ENCODE data around the gene HNRNPC. TPM values are rescaled to one million over a fixed set of nuclear protein-coding genes. Genes with fewer than 3 reads are reported as not detected.
"Not testable (repeated sequence)": the region's sequence is repeated elsewhere in the genome, so short reads cannot be mapped to it uniquely, and the experiment has no call there.

Gene HNRNPC
- total RNA-seq, 1 donor from 2014 or later, result 763 TPM

DNA sequence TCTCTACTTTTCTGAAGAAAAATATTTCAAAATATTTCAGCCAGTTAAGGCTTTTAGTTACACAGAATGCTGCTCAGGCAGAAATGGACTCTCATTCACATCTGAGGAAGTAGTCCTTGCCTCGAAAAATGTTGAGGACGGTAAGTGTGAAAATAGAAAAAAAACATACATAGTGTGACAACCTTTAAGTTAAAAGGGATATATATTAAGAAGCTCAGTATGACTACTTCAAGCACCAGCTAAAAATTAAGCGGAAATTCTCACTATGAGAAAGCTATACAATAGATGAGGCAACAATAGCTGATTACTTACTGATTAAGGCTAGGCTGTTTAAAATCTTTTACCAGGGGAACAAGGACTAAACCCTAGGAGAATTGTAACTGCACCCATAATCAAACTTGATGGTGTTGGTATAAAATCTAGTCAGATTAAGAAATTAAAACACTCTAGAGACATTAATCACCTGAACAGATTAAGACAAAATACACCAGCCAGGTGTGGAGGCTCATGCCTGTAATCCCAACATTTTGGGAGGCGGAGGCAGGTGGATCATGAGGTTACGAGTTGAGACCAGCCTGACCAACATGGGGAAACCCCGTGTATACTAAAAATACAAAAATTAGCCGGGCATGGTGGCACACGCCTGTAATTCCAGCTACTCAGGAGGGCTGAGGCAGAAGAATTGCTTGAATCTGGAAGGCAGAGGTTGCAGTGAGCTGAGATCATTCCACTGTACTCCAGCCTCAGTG is 53.9 kb downstream of the HNRNPC start:
- intact Hi-C loops (cut with micrococcal nuclease), result no loop called here

DNA sequence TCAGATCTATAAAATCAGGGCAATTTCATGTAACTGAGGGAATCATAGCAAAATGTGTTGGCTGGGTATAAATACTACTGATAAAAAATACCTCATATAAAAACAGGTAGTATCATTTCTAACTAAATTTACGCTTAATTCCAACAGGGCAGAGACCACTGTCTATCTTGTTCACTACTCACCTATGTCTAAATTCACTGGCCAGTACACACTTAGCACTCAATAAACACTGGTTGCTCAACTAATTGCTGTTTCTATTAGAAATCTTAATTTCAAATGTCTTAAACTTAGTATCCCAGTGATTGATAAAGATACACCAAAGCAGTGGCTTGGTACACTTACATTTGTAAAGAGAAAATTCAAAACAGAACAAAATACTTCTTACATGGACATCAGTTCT is 55.6 kb downstream of the HNRNPC start:
- intact Hi-C loops (cut with micrococcal nuclease), result no loop called here

DNA sequence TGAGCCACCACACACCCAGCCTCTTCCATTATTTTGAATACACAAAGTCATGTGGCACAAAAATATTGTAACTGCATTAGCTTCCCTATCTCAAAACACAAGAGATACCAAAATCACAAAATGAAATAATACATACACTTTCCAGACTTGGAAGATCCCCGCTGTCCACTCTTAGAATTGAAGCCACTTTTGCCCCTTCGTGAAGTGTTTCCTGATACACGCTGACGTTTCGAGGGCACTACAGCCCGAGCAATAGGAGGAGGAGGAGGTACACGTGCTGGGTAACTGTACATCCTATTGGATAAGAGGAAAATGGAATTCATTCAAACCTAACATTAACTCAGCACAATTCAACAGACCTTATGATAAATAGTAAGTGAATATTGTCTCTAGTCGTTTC is 56.4 kb downstream of the HNRNPC start:
- intact Hi-C loops (cut with micrococcal nuclease), result not testable (repeated sequence)

DNA sequence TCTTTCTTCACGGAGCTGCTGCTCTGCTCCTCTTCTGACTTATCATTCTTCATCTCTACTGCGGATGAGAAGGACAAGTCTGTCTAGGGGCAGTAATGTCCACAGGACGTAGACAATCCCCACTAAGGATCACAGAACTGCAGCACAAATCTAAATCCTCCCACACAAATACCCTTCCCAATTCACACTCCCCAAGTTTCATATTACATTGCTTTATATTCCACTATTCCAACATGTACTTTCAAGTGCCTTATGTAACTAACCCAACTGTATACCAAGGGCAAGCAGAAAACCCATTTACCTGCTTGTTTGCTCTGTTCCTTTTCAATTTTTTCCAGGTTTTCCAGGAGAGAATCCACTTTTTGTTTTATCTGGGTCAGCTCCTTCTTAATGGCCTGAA is 57.7 kb downstream of the HNRNPC start:
- intact Hi-C loops (cut with micrococcal nuclease), result no loop called here

DNA sequence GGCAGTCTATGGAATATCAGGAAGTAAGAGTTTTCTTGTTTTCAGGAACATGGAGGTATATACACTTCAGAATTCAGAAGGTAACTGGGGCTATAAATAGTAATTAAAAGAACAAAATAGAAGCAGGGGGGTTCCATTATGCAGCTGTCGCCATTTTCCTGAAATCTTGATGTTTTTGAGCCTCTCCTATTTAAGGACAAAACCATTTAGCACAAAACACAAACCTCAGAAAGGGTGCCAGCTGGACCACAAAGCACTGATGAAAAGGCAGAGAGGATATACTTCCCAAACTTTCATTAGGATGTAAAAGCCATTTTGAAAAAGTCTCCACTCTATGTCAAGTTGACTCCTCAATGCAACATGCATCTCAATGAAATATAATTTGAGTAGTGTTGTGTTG is 59.2 kb downstream of the HNRNPC start:
- intact Hi-C loops (cut with micrococcal nuclease), result no loop called here

DNA sequence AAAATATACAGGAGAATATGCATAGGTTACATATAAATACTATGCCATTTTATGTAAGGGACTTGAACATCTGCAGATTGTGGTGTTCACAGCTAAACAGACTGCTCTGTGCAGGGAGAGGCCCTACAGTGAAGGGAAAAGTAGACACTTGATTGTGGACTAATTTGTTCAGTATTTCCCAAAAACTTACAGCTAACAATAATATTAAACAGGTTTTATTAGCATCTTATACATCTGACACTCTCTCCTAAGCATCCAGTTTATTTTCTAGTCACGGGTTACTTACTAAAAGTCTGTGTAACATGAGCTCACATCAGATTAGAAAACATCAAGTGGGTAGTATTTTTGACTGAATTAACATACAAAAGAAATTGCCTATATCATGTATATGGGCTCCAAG is 60.1 kb downstream of the HNRNPC start:
- intact Hi-C loops (cut with micrococcal nuclease), result no loop called here

DNA sequence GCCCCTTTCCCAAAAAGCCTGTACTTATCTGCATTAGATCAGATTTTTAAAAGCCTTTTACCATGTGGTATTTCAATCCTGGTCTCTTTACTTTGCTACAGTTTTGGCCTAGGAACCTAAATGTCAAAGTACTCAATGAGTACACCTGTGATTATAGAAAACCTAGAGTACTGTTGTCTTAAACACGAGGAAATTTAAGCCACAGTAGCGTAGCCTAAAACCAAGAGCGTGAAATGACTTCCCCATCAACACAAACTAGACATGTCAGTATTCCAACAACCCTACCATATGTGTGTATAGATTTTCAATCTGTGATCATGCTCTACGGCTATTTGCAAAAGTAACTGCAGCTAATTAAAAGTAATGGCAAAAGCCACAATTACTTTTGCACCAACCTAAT is 60.7 kb downstream of the HNRNPC start:
- intact Hi-C loops (cut with micrococcal nuclease), result no loop called here

DNA sequence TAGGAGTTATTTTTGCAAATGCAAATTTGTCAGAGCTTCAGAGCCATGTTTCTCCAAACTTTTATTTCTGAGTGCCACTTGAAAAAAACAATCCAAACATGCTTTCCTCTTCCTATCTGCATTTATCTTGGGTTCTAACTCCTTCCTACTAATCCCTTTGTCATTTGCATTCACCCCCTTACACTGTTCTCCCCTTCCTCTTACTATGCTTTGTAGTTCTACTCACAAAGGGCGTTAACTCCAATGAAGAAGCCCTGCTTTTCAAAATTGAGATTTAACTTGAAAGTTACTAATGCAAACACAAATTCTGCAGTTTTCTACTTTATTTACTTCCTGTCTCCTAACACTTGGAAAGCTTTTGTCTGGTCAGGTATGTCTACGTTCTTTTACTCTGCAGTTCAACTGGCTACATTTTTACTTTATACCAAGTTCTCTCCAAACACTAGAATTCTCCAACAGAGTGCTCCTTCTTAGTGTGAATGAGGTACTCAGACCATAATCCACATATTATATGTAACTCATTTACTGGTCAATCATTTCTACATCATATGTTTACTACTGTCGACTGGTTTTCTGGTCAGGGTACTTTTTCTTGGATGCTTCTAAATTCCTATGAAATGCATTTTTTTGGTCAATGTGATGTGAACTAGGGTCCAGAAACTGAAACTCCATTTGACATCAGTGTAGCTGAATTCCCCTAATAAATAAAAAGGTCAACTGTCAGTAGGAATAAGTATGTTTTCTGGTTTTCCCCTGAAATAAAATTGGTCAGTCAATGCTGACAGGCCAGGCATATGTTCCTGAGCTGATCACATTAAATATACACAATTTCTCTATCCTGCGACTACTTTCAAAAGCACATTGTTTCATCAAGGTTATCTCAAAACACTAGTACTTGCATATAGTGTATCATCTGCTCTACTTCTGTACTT is 62.2 kb downstream of the HNRNPC start:
- intact Hi-C loops (cut with micrococcal nuclease), result no loop called here

DNA sequence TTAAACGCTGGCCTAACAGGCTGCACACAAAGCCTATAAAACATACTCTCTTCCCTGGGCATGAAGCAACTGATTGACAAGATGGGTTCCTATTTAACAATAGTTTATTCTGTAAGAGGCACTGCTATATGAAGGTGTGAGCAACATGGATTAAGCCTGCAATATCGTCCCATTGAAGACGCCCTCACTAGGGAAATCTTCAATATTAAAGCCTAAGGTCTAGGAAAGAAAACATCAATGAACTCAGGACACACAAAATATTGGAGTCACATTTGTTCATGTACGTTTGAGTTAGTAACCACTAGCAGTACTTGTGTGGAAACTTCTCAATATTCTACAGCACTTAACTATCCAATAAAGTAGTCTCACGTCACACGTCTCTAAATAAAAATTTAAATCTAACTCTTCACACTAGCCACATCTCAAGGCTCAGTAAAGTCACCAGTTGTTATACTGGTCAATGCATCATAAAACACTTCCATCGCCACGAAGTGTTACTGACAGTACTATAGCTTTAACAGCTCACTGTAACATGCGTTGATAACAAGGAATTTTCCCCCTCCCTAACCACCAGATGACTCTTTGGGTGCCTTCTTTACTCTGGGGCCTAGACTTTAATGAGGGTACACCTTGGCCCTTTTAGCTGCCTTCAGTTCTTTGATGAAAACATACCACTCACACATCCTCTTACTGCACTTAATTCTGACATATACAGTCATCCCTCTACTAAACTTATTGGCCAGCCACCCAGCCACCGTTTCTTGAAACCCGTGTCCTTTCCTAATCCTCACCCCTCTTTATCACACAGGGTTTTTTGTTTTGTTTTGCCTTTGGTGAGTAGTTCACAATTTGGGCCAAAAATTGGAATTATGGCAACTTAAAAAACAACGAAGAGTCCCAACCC is 63.3 kb downstream of the HNRNPC start:
- intact Hi-C loops (cut with micrococcal nuclease), result no loop called here

DNA sequence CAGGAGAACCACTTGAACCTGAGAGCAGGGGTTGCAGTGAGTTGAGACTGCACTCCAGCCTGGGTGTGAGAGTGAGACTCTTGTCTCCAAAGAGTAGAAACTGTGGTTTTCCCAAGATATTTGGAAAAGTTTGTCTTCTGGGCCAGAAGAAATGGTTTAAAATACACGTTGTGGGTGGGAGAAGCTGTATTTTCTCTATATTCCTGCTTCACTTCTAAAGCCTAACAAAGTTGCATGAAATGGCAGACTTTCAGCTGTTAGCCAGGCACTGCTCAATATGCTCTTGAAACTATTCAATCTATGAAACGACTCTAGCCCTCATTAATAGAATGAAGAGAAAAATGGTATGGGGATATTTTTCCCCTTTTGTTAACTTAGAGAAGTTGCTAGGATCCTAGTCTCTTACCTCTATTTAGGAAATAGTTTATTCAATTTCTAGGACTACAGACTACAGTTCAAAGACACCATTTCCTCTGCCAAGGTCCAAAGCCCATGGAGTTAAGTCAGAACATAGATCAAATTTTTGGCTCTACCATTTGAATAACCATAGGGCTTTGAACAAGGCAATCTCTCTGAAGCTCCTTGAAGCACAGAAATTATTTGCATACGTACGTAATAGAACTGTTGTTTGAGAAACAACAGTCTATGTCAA is 64.1 kb downstream of the HNRNPC start:
- intact Hi-C loops (cut with micrococcal nuclease), result no loop called here

DNA sequence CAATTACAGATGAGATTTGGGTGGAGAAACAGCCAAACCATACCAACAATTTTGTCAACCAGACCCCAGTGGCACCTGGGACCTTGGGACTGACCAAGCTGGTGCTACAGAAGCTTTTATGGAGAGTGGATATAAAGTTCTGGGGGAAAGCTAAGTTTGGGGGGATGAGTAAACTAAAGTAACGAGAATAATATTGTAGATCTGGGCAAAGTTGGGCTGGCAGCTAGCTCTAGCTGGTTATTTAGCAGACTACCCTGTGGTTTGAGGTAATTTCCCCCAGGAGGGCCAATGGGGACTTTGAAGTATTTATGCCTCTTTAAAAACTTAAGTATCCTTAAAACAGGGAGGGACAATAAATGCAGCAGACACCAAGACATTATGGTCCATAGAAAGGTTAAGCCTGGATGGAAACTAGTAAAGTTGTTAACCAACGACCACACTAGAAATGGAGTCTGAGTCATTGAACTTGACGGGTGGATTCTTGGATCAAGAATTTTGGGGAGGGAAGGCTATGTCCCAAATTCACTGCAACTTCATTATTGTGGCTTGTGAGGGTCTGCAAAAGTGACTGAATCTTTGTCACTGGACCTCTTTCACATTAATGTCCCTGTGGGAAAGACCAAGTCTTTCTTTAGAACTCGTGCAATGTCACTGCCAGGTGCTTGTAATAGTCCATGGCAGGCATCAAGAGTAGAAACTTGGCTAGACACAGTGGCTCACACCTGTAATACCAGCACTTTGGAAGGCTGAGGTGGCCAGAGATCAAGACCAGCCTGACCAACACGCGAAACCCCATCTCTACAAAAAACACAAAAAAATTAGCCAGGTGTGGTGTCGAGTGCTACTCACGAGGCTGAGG is 64.8 kb downstream of the HNRNPC start:
- intact Hi-C loops (cut with micrococcal nuclease), result no loop called here

DNA sequence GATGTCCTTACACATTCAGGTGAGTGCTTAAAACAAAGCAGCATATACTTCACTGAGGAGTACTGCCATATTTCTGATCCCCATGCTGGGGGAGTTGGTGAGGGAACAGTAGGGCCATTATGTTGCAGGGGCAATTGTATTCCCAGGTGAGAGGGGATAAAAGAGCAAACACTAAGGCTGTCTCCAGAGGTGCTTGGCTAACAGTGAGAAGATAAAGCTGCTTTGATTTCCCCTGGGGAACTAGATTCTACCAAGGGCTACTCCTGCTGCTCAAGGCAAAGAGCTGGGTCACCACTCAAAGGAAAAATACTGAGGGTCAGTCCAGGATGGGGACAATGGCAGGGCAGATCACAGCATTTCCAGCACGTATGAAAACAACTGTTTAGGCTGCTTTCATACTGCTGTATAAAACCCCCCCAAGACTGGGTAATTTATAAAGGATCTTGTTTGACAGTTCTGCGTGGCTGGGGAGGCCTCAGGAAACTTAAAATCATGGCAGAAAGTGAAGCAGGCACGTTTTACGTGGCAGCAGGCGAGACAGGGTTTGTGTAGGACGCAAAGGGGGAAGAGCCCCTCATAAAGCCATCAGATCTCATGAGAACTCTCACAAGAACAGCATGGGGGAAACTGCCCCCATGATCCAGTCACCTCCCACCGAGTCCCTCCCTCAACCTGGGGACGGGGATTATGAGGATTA is 65.6 kb downstream of the HNRNPC start:
- intact Hi-C loops (cut with micrococcal nuclease), result no loop called here

DNA sequence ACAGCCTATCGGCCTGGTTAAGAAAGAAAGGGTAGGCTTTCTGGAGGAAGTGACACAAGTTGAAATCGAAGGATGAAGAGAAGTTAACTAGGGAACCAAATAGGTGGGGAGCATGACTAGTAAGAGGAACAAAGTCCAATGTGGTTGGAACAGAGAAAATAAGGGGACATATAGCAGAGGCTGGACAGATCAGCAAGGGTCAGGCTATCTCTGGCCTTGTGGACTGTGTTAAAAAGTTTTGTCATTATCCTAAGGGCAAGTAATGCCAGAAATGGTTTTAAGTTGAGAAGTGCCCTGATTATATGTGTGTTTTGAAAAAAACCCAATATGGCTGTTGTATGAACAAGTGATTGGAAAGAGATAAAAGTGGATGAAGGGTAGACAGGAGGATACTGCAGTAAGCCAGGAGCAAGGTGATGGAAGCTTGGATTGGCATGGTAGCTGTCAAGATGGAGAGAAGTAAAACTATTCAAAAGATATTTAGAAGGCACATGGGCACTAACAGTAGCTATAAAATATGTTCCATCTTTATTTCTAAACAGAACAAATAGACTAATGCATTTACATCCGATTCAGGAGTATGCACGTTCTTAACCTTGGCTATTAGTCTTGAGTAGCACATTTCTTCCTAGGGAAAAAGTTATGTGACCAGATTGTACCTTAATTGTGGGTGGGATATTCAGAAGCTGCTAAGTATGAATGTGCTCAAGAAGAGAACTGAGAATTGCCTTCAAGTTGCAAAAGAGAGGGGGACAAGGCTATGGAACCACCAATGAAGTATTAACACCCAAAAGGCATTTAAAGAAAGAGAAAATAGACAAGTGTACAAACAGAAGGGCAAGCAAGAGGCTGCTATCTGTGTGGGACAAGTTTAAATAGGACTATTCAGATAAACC is 66.5 kb downstream of the HNRNPC start:
- intact Hi-C loops (cut with micrococcal nuclease), result no loop called here

DNA sequence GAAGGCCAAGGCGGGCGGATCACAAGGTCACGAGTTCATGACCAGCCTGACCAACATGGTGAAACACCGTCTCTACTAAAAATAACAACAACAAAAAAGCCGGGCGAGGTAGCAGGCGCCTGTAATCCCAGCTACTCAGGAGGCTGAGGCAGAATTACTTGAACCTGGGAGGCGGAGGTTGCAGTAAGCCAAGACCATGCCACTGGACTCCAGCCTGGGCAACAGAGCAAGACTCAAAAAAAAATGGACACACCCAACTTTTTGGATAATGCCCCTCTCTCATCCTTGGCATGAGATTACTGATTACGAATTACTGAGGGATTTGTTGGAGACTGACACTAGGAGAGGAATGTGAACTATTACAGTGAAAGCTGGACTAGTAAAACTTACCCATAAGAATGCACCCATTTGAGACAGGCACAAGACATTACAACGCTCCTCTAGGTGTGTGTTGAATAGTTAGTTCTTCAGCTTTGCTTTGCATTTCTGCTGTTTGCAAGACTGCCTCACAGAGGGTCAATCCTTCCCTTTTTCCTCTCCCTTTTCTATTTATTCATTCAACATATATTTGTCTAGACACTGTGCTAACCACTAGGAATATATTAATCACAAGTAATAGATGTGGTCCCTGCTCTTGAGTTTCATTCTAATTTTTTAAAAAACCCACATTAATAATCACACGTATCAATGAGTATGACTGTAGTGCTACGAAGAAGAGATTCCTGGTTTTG is 67.3 kb downstream of the HNRNPC start:
- intact Hi-C loops (cut with micrococcal nuclease), result no loop called here

DNA sequence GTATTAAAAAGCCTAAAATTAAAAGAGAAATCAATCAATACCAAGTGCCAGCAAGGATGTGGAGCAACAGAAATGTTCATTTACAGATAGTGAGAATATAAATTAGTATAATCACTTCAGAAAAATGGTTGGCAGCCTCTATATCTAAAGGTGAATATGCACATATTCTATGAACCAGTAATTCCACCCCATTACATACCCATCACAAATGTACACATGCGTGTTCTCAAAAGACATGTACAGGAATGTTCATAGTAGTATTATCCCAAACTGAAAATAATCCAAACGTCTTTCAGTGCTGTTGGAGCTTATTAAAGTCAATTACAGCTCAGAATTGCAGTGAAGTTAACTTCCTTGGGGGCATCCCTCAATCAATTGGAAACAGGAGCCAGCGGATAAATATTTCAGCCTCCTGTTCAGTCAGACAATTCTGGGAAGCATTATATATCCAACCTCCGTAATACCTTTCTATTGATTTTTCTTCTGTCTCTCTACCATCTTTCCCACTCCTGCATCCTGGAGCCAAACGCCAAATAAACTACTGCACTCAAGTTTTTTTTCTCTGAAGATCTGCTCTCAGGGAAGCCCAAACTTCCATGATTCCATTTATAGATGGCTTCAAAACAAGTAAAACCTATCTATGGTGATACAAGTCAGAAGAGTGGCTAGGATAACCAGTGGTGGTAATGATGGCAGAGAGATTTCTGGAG is 68.3 kb downstream of the HNRNPC start:
- intact Hi-C loops (cut with micrococcal nuclease), result no loop called here

DNA sequence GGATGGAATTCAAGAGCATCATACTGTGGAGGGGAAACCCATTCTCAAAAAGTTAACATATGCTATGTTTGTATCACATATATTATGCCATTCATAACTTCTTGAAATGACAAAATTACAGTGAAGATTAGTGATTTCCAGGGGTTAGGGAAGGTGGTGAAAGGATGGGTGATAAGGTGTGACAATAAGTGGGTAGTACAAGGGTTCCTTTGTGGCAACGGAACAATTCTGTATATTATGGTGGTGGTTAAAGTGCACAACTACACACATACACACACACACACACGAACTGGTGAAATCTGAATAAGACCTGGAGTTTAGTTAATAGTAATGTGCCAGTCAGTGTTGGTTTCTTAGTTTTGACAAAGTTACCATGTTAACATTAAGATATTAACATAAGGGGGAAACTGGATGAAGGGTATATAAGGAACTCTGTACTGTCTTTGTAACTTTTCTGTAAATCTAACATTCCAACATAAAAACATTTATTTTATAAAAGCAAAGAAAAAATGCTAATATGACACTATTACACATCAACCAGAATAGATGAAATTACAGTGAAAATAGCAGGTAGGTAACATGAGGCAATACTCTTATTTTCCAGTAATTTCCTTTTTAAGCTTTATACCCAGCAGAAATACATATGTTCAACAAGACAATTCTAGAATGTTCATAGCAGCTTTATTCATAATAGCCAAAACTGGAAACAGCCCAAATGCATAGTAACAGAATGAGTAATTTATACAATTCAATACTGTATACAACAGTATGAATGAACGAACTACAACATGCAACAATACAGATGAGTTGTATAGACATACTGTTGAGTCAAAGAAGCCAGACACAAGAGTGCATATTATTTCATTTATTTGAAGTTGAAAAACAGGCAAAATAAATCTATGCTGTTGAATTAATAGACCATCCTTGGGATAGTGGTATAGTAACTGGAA is 69.4 kb downstream of the HNRNPC start:
- intact Hi-C loops (cut with micrococcal nuclease), result no loop called here
